ENCODE results near the gene PIK3R5.

PIK3R5 gene

DNA sequence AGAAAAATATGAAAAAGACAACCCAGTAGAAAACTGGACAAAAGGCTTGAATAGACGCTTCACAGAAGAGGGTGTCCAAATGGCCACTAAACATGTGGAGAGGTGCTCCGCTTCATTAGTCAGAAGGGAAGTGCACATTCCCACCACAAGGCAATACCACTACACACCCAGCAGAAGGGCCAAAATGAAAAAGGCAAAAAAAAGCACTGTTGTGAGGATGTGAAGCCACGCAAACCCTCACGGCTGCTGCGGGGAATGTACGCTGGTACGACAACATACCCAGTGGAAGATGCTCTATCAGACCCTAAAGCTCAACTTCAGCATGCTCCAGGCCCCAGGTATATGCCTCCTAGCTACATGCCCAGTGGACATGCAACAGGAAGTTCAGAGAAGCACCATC, 17.0 kb downstream of the PIK3R5 start:
- DNase-seq: no peak
- Histone ChIP-seq H3K36me3 (replicated peaks) (no peaks in the 10 kb centered on the region), H3K4me3 (ENCODE audit: low read depth, low read length) (no peak overlapping the region), H3K27ac (no peak overlapping the region), H3K27me3 (replicated peaks) (no peaks in the 10 kb centered on the region)
- in situ Hi-C loops (cut with HindIII; ENCODE audit: low pct_ligation_motif_present, low sequenced_read_pairs): no loop called here
- TF ChIP-seq, protein P1, sequence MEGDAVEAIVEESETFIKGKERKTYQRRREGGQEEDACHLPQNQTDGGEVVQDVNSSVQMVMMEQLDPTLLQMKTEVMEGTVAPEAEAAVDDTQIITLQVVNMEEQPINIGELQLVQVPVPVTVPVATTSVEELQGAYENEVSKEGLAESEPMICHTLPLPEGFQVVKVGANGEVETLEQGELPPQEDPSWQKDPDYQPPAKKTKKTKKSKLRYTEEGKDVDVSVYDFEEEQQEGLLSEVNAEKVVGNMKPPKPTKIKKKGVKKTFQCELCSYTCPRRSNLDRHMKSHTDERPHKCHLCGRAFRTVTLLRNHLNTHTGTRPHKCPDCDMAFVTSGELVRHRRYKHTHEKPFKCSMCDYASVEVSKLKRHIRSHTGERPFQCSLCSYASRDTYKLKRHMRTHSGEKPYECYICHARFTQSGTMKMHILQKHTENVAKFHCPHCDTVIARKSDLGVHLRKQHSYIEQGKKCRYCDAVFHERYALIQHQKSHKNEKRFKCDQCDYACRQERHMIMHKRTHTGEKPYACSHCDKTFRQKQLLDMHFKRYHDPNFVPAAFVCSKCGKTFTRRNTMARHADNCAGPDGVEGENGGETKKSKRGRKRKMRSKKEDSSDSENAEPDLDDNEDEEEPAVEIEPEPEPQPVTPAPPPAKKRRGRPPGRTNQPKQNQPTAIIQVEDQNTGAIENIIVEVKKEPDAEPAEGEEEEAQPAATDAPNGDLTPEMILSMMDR (IDR thresholded peaks at IDR 0.05; ENCODE audit: low read depth, low read length, missing control alignments): no peak

DNA sequence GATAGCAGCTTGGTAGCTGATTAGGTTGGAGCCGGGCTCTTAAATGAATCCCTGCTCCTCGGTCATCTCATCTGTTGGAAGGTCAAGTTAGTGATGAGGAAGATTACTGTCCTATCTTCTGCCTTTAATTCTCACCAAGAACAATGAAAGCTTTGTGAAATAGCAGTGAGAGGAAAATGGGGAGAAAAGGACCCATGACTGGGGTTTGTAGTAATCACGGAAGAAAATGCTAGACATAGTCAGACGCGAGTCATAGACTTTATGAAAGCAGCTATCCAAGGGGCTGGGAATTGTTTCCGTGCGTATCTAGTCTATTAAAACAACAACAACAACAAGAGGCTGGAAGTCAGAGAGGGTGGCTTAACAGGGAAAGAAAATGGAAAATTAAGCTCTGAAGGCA, 18.3 kb downstream of the PIK3R5 start:
- H3K4me3 ChIP-seq (ENCODE audit: low read depth, low read length): no peak overlapping the region
- TF ChIP-seq, protein P1 (IDR thresholded peaks at IDR 0.05; ENCODE audit: low read depth, low read length, missing control alignments): no peak
- DNase-seq: peak; percentile 17
- no peak overlapping the region for H3K27ac ChIP-seq
- in situ Hi-C loops (cut with HindIII; ENCODE audit: low pct_ligation_motif_present, low sequenced_read_pairs): no loop called here
- H3K27me3 ChIP-seq (replicated peaks): no peaks in the 10 kb centered on the region
- H3K36me3 ChIP-seq (replicated peaks): no peaks in the 10 kb centered on the region

DNA sequence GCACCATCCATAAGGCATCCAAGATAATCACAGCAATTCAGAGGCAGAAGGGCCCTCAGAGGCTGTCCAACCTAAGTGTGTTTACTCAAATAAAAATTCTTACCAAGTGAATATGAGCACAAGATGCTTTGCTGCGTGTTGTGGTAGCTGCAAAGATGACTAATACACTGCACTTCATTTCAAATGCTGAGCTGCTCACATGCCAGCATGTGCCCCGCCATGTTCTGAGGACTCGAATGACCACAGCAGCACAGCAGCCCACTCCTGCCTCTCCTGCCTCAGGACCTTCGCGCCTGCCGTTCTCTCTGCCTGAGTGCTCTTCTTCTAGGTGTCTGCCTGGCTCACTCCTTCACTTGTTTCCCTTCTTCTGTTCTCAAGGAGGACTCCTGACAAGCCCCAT, 19.0 kb downstream of the PIK3R5 start:
- Histone ChIP-seq H3K4me3 (ENCODE audit: low read depth, low read length) (no peak overlapping the region), H3K27ac (no peak overlapping the region), H3K27me3 (replicated peaks) (no peaks in the 10 kb centered on the region), H3K36me3 (replicated peaks) (no peaks in the 10 kb centered on the region)
- in situ Hi-C loops (cut with HindIII; ENCODE audit: low pct_ligation_motif_present, low sequenced_read_pairs): no loop called here
- TF ChIP-seq, protein P1 (IDR thresholded peaks at IDR 0.05; ENCODE audit: low read depth, low read length, missing control alignments): no peak
- peak; percentile 27 for DNase-seq

DNA sequence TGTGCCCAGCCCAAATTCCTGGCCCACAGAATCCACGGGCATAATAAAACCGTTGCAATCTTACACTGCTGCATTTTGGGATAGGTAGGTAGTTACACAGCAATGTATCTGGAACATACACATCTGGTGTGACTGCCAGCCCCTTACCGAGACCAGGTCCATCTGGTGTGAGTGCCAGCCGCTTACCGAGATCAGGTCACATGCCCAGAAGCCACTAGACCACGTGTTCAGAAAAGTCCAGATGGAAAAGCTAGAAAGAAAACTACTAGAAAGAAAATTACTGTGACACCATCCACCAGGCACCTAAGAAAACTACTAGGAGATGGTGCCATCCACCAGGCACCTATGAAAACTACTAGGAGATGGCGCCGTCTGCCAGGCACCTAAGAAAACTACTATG, 19.4 kb downstream of the PIK3R5 start:
- Histone ChIP-seq H3K27ac (no peak overlapping the region), H3K27me3 (replicated peaks) (no peaks in the 10 kb centered on the region), H3K36me3 (replicated peaks) (no peaks in the 10 kb centered on the region), H3K4me3 (ENCODE audit: low read depth, low read length) (no peak overlapping the region)
- DNase-seq: no peak
- in situ Hi-C loops (cut with HindIII; ENCODE audit: low pct_ligation_motif_present, low sequenced_read_pairs): no loop called here
- TF ChIP-seq, protein P1 (IDR thresholded peaks at IDR 0.05; ENCODE audit: low read depth, low read length, missing control alignments): no peak

DNA sequence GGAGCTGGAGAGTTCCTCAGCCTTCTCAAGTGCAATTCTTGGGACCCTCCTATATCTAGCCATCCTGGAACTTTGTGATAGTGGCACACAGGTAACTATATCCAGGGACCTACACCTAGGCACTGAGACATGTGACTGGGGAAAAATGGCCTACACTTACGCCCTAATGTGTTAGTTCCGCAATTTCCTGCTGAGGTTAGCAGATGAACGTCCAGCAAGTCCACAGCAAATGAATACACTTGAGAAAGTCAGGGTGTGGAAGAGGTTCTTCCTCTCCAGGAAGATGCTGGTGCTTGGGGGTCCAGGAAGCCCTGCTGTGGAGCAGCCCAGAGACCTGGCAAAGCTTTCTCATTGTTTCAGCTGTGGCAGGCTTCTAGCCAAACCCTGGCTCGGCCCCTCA, 20.8 kb downstream of the PIK3R5 start:
- Histone ChIP-seq H3K36me3 (replicated peaks) (no peaks in the 10 kb centered on the region), H3K27me3 (replicated peaks) (no peaks in the 10 kb centered on the region), H3K4me3 (ENCODE audit: low read depth, low read length) (no peak overlapping the region), H3K27ac (no peak overlapping the region)
- TF ChIP-seq, protein P1 (IDR thresholded peaks at IDR 0.05; ENCODE audit: low read depth, low read length, missing control alignments): no peak
- DNase-seq: no peak
- in situ Hi-C loops (cut with HindIII; ENCODE audit: low pct_ligation_motif_present, low sequenced_read_pairs): no loop called here

DNA sequence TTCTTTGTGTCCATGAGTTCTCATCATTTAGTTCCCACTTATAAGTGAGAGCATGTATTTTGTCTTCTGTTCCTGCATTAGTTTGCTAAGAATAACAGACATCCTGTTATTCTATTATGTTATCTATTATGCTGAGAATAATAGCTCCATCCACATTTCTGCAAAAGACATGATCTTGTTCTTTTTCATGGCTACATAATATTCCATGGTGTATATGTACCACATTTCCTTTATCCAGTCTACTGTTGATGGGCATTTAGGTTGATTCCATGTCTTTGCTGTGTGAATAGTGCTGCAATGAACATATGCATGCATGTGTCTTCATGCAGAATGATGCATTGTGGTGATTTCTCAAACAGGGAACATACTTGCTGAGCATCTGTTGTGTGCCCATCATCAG, 21.4 kb downstream of the PIK3R5 start:
- in situ Hi-C loops (cut with HindIII; ENCODE audit: low pct_ligation_motif_present, low sequenced_read_pairs): no loop called here
- TF ChIP-seq, protein P1 (IDR thresholded peaks at IDR 0.05; ENCODE audit: low read depth, low read length, missing control alignments): no peak
- Histone ChIP-seq H3K4me3 (ENCODE audit: low read depth, low read length) (no peak overlapping the region), H3K27me3 (replicated peaks) (no peaks in the 10 kb centered on the region), H3K27ac (no peak overlapping the region), H3K36me3 (replicated peaks) (no peaks in the 10 kb centered on the region)
- DNase-seq: no peak
